DMS 273 treated with DMSO at 0.1 percent for 48 hours (cell line): Measurements from ENCODE around the gene PCDHA1.
"Not testable (repeated sequence)": the region's sequence is repeated elsewhere in the genome, so short reads cannot be mapped to it uniquely, and the experiment has no call there.

ENCODE experiments used
- DNase-seq: peaks from one replicate; lab custom pipeline; 2025; lab: John Stamatoyannopoulos, UW

Gene PCDHA1

DNA sequence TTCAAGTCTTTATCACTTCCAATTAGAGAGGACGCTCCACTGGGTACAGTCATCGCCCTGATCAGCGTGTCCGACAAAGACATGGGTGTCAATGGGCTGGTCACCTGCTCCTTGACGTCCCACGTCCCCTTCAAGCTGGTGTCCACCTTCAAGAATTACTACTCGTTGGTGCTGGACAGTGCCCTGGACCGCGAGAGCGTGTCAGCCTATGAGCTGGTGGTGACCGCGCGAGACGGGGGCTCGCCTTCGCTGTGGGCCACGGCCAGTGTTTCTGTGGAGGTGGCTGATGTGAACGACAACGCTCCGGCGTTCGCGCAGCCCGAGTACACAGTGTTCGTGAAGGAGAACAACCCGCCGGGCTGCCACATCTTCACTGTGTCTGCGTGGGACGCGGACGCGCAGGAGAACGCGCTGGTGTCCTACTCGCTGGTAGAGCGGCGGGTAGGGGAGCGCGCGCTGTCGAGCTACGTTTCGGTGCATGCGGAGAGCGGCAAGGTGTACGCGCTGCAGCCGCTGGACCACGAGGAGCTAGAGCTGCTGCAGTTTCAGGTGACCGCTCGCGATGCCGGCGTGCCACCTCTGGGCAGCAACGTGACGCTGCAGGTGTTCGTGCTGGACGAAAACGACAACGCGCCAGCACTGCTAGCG is 22.4 kb downstream of the PCDHA1 start:
- not testable (repeated sequence) for DNase-seq

DNA sequence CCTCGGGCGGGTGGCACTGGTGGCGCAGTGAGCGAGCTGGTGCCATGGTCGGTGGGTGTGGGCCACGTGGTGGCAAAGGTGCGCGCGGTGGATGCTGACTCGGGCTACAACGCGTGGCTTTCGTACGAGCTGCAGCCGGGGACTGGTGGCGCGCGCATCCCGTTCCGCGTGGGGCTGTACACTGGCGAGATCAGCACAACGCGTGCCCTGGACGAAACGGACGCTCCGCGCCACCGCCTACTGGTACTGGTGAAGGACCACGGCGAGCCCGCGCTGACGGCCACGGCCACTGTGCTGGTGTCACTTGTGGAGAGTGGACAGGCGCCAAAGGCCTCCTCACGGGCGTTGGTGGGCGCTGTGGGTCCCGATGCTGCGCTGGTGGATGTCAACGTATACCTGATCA is 22.9 kb downstream of the PCDHA1 start:
- DNase-seq: no peak

DNA sequence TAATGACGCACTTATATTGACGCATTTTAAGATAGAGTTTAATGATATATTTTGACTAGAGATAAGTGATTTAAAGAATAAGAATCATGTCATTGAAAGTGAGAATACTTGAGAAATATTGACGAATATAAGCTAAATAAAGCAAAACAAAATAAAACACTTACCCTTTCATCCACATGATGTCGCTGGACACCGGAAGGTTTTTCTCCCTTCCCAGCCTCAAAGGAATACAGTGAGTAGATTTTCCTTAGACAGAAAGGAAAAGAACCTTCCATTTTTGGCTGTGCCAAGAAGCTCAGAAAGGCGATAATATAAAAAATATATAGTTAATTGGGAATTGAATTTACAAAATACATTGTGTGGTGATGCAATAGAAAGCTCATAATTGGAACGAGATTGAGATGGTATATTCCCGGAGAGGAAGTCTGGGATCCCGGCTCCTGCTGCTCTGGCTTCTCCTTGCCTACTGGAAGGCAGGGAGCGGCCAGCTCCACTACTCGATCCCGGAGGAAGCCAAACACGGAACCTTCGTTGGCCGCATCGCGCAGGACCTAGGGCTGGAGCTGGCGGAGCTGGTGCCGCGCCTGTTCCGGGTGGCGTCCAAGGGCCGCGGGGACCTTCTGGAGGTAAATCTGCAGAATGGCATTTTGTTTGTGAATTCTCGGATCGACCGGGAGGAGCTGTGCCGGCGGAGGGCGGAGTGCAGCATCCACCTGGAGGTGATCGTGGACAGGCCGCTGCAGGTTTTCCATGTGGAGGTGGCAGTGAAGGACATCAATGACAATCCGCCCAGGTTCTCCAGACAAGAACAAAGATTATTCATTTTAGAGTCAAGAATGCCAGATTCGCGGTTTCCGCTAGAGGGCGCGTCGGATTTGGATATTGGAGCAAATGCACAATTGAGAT is 35.7 kb downstream of the PCDHA1 start, which contains the start of gene PCDHA5:
PCDHA5 (plus strand) TSS at position 239 of the 906 bp plus-strand sequence.
- no peak for DNase-seq

DNA sequence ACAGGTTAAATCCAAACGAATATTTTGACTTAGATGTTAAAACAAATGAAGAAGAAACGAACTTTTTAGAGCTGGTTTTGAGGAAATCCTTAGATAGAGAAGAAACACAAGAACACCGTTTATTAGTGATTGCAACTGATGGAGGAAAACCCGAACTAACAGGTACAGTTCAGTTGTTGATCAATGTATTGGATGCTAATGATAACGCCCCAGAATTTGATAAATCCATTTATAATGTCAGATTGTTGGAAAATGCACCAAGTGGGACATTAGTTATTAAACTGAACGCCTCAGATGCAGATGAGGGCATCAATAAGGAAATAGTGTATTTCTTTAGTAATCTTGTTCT is 36.3 kb downstream of the PCDHA1 start:
- no peak for DNase-seq

DNA sequence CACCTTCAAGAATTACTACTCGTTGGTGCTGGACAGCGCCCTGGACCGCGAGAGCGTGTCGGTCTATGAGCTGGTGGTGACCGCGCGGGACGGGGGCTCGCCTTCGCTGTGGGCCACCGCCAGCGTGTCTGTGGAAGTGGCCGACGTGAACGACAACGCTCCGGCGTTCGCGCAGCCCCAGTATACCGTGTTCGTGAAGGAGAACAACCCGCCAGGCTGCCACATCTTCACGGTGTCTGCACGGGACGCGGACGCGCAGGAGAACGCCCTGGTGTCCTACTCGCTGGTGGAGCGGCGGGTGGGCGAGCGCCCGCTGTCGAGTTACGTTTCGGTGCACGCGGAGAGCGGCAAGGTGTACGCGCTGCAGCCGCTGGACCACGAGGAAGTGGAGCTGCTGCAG is 37.0 kb downstream of the PCDHA1 start:
- not testable (repeated sequence) for DNase-seq

DNA sequence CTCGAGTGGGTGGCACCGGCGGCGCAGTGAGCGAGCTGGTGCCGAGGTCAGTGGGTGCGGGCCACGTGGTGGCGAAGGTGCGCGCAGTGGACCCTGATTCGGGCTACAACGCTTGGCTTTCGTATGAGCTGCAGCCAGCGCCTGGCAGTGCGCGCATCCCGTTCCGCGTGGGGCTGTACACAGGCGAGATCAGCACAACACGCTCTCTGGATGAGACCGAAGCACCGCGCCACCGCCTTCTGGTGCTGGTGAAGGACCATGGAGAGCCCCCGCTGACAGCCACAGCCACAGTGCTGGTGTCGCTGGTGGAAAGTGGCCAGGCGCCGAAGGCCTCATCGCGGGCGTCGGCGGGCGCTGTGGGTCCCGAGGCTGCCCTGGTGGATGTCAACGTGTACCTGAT is 37.5 kb downstream of the PCDHA1 start:
- DNase-seq: no peak

DNA sequence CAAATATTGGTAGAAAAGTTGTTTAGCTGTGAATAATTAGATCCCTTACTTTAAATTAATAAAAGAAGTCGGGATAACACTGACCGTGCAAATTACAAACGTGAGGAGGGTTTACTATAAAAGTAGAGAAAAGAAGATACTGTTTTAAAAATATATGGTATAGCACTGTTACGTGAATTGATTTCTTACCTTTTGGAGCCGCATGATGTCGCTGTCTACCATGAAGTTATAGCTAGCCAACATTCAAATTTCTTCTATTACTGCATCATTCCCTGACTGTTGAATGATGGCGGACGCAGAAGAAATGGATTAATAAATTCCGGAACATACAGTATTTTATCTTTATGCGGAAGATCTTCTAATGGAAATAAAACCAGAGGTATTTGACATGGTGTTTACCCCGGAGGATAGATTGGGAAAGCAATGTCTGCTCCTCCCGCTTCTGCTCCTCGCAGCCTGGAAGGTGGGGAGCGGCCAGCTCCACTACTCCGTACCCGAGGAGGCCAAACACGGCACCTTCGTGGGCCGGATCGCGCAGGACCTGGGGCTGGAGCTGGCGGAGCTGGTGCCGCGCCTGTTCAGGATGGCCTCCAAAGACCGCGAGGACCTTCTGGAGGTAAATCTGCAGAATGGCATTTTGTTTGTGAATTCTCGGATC is 41.9 kb downstream of the PCDHA1 start, which contains the start of gene PCDHA6:
PCDHA6 (plus strand) TSS at position 257 of the 658 bp plus-strand sequence; CDS start at position 389, 132 bp downstream.
- DNase-seq: no peak

DNA sequence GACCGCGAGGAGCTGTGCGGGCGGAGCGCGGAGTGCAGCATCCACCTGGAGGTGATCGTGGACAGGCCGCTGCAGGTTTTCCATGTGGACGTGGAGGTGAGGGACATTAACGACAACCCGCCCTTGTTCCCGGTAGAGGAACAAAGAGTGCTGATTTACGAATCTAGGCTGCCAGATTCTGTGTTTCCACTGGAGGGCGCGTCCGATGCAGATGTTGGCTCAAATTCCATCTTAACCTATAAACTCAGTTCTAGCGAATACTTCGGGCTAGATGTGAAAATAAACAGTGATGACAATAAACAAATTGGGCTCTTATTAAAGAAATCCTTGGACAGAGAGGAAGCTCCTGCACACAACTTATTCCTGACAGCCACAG is 42.4 kb downstream of the PCDHA1 start:
- no peak for DNase-seq

DNA sequence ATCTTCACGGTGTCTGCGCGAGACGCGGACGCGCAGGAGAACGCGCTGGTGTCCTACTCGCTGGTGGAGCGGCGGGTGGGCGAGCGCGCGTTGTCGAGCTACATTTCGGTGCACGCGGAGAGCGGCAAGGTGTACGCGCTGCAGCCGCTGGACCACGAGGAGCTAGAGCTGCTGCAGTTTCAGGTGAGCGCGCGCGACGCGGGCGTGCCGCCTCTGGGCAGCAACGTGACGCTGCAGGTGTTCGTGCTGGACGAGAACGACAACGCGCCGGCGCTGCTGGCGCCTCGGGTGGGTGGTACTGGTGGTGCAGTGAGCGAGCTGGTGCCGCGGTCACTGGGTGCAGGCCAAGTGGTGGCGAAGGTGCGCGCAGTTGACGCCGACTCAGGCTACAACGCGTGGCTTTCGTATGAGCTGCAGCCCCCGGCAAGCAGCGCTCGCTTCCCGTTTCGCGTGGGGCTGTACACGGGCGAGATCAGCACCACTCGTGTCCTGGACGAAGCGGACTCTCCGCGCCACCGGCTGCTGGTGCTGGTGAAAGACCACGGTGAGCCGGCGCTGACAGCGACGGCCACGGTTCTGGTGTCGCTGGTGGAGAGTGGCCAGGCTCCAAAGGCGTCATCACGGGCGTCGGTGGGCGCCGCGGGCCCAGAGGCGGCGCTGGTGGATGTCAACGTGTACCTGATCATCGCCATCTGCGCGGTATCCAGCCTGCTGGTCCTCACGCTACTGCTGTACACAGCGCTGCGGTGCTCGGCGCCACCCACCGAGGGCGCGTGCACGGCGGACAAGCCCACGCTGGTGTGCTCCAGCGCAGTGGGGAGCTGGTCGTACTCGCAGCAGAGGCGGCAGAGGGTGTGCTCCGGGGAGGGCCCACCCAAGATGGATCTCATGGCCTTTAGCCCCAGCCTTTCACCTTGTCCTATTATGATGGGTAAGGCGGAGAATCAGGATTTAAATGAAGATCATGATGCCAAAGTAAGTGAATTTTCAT is 43.9 kb downstream of the PCDHA1 start:
- not testable (repeated sequence) for DNase-seq

DNA sequence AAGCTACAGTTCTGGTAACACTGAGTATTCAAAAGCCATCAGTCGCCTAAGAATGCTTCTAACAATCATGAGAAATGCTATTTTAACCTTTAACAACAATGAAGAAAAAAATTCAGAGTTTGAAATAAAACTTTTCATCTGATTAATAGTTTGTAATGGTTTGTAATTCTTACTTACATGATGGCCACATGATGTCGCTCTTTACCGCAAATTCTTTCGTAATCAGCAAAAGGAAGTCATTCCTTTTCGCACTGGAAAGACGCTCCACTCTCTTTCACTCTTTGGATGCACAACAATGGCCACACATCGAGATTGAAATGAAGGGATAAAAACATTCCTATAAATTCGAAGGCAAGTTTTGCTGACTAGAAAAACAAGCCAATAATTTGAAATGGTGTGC is 48.1 kb downstream of the PCDHA1 start, which contains the start of gene PCDHA7:
PCDHA7 (plus strand) TSS at position 277 of the 400 bp plus-strand sequence; CDS start at position 392, 115 bp downstream.
- DNase-seq: no peak

DNA sequence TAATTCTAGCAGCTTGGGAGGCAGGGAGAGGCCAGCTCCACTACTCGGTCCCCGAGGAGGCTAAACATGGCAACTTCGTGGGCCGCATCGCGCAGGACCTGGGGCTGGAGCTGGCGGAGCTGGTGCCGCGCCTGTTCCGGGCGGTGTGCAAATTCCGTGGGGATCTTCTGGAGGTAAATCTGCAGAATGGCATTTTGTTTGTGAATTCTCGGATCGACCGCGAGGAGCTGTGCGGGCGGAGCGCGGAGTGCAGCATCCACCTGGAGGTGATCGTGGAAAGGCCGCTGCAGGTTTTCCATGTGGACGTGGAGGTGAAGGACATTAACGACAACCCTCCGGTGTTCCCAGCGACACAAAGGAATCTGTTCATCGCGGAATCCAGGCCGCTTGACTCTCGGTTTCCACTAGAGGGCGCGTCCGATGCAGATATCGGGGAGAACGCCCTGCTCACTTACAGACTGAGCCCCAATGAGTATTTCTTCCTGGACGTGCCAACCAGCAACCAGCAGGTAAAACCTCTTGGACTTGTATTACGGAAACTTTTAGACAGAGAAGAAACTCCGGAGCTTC is 48.6 kb downstream of the PCDHA1 start:
- DNase-seq: not testable (repeated sequence)

DNA sequence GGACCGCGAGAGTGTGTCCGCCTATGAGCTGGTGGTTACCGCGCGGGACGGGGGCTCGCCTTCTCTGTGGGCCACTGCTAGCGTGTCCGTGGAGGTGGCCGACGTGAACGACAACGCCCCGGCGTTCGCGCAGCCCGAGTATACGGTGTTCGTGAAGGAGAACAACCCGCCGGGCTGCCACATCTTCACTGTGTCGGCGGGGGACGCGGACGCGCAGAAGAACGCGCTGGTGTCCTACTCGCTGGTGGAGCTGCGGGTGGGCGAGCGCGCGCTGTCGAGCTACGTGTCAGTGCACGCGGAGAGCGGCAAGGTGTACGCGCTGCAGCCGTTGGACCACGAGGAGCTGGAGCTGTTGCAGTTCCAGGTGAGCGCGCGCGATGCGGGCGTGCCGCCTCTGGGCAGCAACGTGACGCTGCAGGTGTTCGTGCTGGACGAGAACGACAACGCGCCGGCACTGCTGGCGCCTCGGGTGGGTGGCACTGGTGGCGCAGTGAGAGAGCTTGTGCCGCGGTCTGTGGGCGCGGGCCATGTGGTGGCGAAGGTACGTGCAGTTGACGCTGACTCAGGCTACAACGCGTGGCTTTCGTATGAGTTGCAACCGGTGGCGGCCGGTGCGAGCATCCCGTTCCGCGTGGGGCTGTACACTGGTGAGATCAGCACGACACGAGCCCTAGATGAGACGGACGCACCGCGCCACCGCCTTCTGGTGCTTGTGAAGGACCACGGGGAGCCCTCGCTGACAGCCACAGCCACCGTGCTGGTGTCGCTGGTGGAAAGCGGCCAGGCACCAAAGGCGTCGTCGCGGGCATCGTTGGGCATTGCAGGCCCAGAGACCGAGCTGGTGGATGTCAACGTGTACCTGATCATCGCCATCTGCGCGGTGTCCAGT is 49.9 kb downstream of the PCDHA1 start:
- DNase-seq: no peak

DNA sequence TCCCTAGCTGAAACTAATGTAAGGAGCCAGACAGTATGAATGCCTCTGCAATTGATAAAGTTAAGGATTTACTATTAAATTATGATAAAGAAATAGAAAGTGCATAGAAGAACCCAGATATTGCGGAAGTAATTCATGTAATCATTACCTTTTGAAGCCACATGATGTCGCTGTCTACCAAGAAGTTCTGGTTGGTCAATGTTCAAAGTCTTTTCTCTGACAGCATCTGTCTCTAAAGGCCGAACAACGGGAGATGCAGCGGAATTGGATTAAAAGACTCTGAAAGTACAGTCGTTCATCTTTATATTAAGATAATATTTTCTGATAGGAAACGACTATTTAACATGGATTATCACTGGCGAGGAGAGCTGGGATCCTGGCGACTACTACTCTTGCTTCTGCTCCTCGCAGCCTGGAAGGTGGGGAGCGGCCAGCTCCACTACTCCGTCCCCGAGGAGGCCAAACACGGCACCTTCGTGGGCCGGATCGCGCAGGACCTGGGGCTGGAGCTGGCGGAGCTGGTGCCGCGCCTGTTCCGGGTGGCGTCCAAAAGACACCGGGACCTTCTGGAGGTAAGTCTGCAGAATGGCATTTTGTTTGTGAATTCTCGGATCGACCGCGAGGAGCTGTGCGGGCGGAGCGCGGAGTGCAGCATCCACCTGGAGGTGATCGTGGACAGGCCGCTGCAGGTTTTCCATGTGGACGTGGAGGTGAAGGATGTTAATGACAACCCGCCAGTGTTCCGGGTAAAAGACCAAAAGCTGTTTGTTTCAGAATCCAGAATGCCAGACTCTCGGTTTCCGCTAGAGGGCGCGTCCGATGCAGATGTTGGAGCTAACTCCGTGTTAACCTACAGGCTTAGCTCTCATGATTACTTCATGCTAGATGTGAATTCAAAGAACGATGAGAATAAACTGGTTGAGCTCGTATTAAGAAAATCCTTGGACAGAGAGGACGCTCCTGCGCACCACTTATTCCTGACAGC is 55.3 kb downstream of the PCDHA1 start, which contains the start of gene PCDHA8:
PCDHA8 (plus strand) TSS at position 210 of the 985 bp plus-strand sequence; CDS start at position 345, 135 bp downstream.
- DNase-seq: no peak

DNA sequence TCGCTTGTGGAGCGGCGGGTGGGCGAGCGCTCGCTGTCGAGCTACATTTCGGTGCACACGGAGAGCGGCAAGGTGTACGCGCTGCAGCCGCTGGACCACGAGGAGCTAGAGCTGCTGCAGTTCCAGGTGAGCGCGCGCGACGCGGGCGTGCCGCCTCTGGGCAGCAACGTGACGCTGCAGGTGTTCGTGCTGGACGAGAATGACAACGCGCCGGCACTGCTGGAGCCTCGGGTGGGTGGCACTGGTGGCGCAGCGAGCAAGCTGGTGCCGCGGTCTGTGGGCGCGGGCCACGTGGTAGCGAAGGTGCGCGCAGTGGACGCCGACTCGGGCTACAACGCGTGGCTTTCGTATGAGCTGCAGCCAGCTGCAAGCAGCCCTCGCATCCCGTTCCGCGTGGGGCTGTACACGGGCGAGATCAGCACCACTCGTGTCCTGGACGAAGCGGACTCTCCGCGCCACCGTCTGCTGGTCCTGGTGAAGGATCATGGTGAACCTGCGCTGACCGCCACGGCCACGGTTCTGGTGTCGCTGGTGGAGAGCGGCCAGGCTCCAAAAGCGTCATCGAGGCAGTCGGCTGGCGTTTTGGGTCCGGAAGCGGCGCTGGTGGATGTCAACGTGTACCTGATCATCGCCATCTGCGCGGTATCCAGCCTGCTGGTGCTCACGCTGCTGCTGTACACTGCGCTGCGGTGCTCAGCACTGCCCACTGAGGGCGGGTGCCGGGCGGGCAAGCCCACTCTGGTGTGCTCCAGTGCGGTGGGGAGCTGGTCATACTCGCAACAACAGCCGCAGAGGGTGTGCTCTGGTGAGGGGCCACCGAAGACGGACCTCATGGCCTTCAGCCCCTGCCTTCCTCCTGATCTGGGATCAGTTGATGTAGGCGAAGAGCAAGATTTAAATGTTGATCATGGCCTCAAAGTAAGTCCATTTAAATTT is 57.1 kb downstream of the PCDHA1 start:
- DNase-seq: no peak

DNA sequence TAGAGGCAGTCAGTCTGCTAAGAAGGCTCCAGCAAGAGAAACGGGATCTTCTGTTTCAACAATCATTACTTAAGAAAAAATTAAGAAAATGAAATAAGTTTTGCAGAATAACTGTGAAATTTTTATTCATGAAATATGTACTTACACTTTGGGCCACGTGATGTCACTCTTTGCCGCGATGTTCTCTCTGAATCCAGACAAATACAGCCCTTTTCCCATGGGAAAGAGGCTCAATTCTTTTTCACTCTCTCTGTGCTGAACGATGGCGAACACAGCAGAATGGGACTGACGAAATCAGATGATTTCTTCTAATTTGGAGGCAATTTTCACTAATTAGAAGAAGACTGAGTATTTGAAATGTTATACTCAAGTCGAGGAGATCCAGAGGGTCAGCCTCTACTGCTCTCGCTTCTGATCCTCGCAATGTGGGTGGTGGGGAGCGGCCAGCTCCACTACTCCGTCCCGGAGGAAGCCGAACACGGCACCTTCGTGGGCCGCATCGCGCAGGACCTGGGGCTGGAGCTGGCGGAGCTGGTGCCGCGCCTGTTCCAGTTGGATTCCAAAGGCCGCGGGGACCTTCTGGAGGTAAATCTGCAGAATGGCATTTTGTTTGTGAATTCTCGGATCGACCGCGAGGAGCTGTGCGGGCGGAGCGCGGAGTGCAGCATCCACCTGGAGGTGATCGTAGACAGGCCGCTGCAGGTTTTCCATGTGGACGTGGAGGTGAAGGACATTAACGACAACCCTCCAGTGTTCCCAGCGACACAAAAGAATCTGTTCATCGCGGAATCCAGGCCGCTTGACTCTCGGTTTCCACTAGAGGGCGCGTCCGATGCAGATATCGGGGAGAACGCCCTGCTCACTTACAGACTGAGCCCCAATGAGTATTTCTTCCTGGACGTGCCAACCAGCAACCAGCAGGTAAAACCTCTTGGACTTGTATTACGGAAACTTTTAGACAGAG is 62.5 kb downstream of the PCDHA1 start, which contains the start of gene PCDHA9:
PCDHA9 (plus strand) TSS at position 244 of the 964 bp plus-strand sequence; CDS start at position 358, 114 bp downstream.
- not testable (repeated sequence) for DNase-seq
